Measurements from ENCODE around the gene RBP2. TPM values are rescaled to one million over a fixed set of nuclear protein-coding genes. Genes with fewer than 3 reads are reported as not detected.
A peak's percentile ranks its signal among the peaks of the same experiment; 100 is the strongest.

The RBP2 gene
- total and polyA plus RNA-seq, 2 of the 8 experiments (the other 6 are each of a cell fraction or from before 2014, with no cell fraction given), result not detected

DNA sequence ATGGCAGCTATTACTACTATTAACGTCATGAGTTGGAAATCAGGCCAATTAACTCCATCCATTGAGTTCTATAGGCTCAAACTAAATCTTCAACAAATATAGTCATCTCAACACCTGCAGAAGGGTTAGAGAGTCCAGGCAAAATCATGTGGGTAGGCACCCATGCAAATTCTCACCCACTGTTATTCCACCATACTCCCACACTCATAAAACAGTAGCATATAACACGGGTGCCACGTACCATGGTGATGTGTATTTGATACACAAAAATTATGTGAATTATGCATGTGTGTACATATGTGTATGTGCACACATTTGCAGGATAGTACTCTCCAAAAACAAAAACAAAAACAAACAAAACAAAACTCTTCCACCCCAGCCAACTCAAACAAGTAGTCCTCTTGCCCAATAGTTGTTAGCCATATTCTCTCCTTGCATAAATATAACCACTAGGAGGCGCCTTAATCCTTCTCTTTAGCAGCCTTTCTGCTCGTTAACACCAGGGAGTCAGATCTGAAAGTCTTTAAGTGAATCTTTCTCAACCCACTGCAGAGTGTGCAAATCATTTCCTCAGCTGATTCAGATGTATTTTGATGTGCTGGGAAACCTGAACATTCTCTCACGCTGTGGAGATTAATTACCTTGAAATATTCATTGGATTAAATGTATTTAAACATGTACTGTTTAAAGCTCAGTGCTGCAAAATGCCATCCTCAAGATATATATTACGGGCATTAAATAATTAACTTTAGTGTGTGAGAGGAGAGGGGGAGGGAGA lies 48.8 kb downstream of the RBP2 start:
- no peak overlapping the region for H3K14ac ChIP-seq (ENCODE audit: insufficient read length)
- no peak overlapping the region for H4K8ac ChIP-seq (ENCODE audit: extremely low read depth, insufficient read depth, low read length)
- no peak overlapping the region for H4K91ac ChIP-seq (replicated peaks; ENCODE audit: insufficient read length, low read length)
- H4K5ac ChIP-seq (ENCODE audit: insufficient read length, low read depth, low read length), result no peak overlapping the region
- H3K4me2 ChIP-seq (ENCODE audit: insufficient read depth in 1 of 2, low read depth in 2 of 2, low read length in 2 of 2), result no peak overlapping the region
- no peak overlapping the region for H2AFZ ChIP-seq (ENCODE audit: low read length)
- FAIRE-seq (peak; percentile 68), DNase-seq (ENCODE audit: low read depth in 1 of 2, low spot score in 2 of 2) (no peak)
- no peaks in the 10 kb centered on the region for H3K9me3 ChIP-seq (ENCODE audit: insufficient read depth in 2 of 2, low read depth in 1 of 2, low read length in 1 of 2)
- H3K79me2 ChIP-seq (ENCODE audit: control insufficient read depth in 1 of 2, insufficient read depth in 2 of 2, low read length in 2 of 2), result no peaks in the 10 kb centered on the region
- no peak overlapping the region for H2BK15ac ChIP-seq (ENCODE audit: low read length)
- H4K20me1 ChIP-seq (replicated peaks in 1 of 2; ENCODE audit: control insufficient read depth in 1 of 2, insufficient read depth in 2 of 2, low read length in 2 of 2), result peaks cover 0 to 2% of the 10 kb centered on the region in 2 experiments
- H2AK5ac ChIP-seq (ENCODE audit: low read depth, low read length), result no peak overlapping the region
- no peak overlapping the region for H3K23ac ChIP-seq (ENCODE audit: insufficient read length)
- H2BK20ac ChIP-seq (ENCODE audit: low read length), result no peak overlapping the region
- no peaks in the 10 kb centered on the region; a peak in 1 of 8 replicates for H3K36me3 ChIP-seq (ENCODE audit: control insufficient read depth in 2 of 4, insufficient read depth in 4 of 4, low read length in 3 of 4)
- H3K9ac ChIP-seq (replicated peaks in 1 of 4; ENCODE audit: extremely low read depth in 1 of 4, low read depth in 3 of 4, low read length in 3 of 4), result no peak overlapping the region
- no peak overlapping the region for H3K18ac ChIP-seq (ENCODE audit: extremely low read depth, low read length)
- H3K27me3 ChIP-seq (replicated peaks in 1 of 4; ENCODE audit: control insufficient read depth in 3 of 4, extremely low read depth in 1 of 4, insufficient read depth in 3 of 4, low read length in 3 of 4), result no peaks in the 10 kb centered on the region
- H2BK12ac ChIP-seq (ENCODE audit: low read depth, low read length), result no peak overlapping the region
- POLR2A ChIA-PET (ENCODE audit: partially characterized antibody), result interaction anchor here (0.8 to 0.9 kb wide), 2 partner anchors 53 to 137 kb away, joined by 3 to 4 read pairs; no protein-coding TSS in a partner anchor
- no peak overlapping the region for H3K4me3 ChIP-seq (ENCODE audit: extremely low read depth in 1 of 4, insufficient read depth in 2 of 4, low read depth in 3 of 4, low read length in 4 of 4)
- H2BK120ac ChIP-seq (replicated peaks; ENCODE audit: low read depth, low read length), result no peak overlapping the region
- CTCF ChIA-PET (ENCODE audit: partially characterized antibody), result interaction anchor here (0.7 to 5.6 kb wide), 55 partner anchors 8 to 615 kb away, joined by 3 to 116 read pairs (median 5); partner anchors contain the start of gene RBP2
- H3K4ac ChIP-seq (replicated peaks; ENCODE audit: insufficient read length, low read depth, low read length), result no peak overlapping the region
- no peak overlapping the region for H2BK5ac ChIP-seq (ENCODE audit: low read depth, low read length)
- H3K23me2 ChIP-seq (ENCODE audit: low read depth, low read length), result no peaks in the 10 kb centered on the region
- WGBS, 2 experiments (ENCODE audit: extremely low coverage in 1 of 2, insufficient coverage in 1 of 2, insufficient read length in 1 of 2, insufficient replicate concordance in 2 of 2, low coverage in 1 of 2, low lambda C conversion rate in 2 of 2, missing lambda C conversion rate in 1 of 2), result 54% methylated on average over 7 of the region's 7 CpGs; no CpG with 5 or more reads in 1 of the 2 experiments
- H3K56ac ChIP-seq (replicated peaks; ENCODE audit: insufficient read length, low read depth, low read length), result no peak overlapping the region
- H3K27ac ChIP-seq (ENCODE audit: low read depth, low read length), result no peak overlapping the region
- H3K4me1 ChIP-seq (replicated peaks in 1 of 4; ENCODE audit: control insufficient read depth in 3 of 4, insufficient read depth in 4 of 4, low read length in 3 of 4), result 0 out of 7 replicates have a peak, but pooled peaks cover 0 to 3% (median 0%) of the 10 kb centered on the region in 4 experiments
- H3K79me1 ChIP-seq (ENCODE audit: low read depth, low read length), result no peaks in the 10 kb centered on the region
- TF ChIP-seq RAD21 (IDR thresholded peaks at IDR 0.05 in 1 of 2, conservative IDR thresholded peaks at IDR 0.05 in 1 of 2; ENCODE audit: low read depth in 2 of 2, low read length in 2 of 2) (peak; percentile 90 to 96), KDM5A (IDR thresholded peaks at IDR 0.05; ENCODE audit: low read length) (no peak), ATF3 (IDR thresholded peaks at IDR 0.05; ENCODE audit: insufficient read depth, low read depth, low read length) (no peak), PHF8 (conservative IDR thresholded peaks at IDR 0.05; ENCODE audit: low read depth, low read length) (no peak), JUND (IDR thresholded peaks at IDR 0.05; ENCODE audit: low read length) (no peak), BRCA1 (IDR thresholded peaks at IDR 0.05; ENCODE audit: low read depth, low read length) (no peak), POU5F1 (IDR thresholded peaks at IDR 0.05; ENCODE audit: low read depth, low read length) (no peak), CTCF (IDR thresholded peaks at IDR 0.05; ENCODE audit: control extremely low read depth in 1 of 3, insufficient read depth in 1 of 3, low read depth in 1 of 3, low read length in 3 of 3) (peak in 2 of 3 experiments; percentile 75 to 77; a peak in 3 of 4 replicates)
